Measurements from ENCODE around the gene AGPAT2.

Gene AGPAT2

DNA sequence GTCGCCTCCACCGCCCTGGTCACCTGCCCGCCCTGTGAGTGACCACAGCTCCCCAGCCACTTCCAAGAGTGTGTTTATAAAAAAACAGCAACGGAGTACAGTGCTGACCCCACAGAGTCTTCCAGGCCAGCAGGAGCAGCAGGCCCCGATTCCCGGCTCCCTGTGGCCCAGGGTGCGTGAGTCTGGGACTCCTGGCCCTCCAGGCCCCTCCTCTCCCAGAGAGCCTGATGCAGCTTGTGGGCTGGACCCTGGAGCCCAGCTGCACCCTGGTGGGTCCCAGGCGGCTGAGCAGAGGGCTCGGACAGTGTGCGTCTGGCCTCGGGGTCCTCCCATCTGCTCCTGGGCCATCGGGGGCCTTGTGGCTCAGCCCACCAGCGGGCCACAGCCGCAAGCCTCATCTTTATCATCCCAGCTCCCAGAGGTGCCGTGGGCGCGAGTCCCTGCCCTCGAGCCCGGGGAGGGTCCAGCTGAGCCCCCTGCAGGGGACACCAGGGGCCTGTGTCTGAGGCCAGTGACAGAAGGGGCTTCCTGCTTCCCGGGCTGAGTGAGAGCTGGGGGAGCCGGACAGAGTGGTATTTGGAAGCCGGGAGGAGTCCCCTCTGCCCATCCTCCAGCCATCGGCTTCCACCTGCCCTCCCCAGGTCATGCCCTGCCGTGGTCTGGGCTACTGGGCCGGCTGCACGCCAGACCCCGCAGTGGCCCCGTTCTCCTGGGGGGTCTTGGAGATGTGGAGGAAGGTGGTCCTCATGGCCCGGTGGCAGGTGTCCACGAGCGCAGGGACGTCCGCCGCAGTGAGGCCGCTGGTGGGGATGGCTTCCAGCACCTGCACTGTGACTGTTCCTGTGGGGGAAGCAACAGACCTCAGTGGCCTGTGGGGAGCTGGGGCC is 13.9 kb downstream of the AGPAT2 start:
- DNase-seq (ENCODE audit: low read depth) = no peak

DNA sequence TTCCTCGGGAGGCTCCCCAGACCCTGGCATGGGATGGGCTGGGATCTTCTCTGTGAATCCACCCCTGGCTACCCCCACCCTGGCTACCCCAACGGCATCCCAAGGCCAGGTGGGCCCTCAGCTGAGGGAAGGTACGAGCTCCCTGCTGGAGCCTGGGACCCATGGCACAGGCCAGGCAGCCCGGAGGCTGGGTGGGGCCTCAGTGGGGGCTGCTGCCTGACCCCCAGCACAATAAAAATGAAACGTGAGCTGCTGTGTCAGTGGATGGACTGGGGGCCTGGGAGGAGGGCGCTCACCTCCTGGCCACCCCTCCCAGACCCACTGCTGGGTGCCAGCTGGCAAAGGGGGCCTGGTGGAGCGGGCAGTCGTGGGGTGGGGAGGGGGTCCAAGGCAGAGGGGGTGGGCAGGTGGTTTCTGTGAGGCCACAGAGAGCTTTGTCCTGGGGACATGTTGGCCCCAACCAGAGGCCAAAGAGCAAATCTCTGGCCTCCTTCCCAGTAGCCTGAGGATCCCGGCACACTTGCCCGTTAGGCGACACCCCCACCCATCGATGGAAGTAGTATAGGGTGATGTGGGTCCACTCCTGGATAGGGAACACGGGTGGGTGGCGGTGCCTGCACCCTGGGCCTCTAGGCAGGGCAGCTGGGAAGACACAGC is 14.7 kb downstream of the AGPAT2 start:
- no peak for DNase-seq (ENCODE audit: low read depth)

DNA sequence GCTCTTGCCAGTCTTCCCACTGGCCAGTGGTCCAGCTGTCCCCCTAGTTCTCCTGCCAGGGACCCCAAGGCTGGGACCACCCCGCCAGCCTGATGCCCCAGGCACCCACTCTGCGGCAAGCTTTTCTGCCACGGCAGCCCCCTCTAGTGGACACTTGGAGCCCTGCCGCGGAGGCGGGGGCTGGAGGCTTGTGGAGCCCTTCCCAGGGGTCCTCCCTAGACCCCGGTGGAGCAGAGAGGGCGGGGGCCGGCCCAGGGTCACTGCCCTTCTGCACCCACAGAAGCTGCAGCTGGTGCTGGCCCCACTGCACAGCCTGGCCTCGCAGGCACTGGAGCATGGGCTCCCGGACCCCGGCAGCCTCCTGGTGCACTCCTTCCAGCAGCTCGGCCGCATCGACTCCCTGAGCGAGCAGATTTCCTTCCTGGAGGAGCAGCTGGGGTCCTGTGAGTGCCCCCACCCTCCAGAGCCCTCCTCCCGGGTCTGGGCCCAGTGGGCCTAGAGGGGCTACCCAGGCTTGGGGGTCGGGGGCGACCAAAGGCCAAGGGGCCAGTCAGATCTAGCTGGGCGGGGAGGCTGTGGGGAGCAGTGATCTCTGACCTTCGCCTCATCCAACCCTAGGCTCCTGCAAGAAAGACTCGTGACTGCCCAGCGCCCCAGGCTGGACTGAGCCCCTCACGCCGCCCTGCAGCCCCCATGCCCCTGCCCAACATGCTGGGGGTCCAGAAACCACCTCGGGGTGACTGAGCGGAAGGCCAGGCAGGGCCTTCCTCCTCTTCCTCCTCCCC is 15.4 kb downstream of the AGPAT2 start:
- no peak for DNase-seq (ENCODE audit: low read depth)

DNA sequence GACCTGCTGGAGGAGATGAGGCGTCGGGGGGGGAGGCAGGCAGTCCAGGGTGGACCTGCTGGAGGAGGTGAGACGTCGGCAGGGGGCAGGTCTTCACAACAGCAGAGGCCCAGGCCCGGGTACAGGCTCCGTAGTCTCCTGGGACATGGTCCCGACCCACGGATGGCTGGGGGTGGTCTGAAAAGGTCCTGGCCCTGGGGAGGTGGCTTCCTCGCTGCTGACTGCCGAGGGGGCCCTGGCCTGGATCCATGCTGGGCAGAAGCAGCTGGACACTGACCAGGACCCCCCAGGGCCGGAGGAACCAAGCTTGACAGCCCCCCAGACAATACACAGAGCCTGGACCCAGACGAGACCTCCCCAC is 16.0 kb downstream of the AGPAT2 start:
- DNase-seq (ENCODE audit: low read depth) = no peak

DNA sequence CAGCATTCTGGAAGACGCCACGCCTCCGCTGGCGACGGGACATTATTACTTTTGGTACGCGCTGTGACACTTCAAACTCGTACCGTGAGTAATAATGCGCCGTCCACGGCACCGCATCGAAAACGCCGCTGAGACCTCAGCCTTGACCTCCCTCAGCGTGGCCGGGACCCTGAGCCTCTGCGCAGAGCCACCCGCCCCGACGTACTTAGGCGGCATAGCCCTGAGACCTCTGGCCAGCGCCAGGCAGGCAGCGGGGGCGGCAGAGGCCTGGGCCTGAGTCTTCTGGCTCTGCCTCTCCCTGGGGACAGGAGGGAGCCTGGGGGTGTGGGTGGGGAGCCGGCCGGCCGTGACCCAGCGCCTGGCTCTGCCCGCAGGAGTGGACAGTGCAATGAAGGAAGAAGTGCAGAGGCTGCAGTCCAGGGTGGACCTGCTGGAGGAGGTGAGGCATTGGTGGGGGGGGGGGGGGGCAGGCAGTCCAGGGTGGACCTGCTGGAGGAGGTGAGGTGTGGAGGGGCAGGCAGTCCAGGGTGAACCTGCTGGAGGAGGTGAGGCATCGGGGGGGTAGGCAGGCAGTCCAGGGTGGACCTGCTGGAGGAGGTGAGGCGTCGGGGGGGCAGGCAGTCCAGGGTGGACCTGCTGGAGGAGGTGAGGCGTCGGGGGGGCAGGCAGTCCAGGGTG is 16.5 kb downstream of the AGPAT2 start:
- DNase-seq (ENCODE audit: low read depth) = no peak

DNA sequence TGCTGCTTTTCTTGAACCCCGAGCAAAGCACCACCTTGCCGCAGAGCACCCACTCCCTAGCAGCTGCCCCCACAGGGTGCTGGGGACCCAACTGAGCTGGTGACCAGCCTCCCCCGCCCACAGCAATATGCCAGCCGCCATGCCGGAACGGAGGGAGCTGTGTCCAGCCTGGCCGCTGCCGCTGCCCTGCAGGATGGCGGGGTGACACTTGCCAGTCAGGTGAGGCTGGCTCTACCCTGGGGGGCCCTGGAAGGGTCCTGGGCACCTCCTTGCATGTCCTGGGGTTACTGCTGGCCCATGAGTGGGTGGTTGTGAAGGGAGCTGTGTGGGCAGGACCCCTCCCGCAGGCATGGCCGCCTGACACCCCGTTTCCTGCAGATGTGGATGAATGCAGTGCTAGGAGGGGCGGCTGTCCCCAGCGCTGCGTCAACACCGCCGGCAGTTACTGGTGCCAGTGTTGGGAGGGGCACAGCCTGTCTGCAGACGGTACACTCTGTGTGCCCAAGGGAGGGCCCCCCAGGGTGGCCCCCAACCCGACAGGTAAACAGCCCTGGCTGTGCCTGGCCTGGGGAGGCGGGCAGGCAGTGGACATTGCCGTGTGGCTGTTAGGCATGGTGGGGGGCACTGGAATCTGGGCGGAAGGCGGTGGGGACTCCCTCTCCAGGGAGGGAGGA is 17.3 kb downstream of the AGPAT2 start:
- no peak for DNase-seq (ENCODE audit: low read depth)

DNA sequence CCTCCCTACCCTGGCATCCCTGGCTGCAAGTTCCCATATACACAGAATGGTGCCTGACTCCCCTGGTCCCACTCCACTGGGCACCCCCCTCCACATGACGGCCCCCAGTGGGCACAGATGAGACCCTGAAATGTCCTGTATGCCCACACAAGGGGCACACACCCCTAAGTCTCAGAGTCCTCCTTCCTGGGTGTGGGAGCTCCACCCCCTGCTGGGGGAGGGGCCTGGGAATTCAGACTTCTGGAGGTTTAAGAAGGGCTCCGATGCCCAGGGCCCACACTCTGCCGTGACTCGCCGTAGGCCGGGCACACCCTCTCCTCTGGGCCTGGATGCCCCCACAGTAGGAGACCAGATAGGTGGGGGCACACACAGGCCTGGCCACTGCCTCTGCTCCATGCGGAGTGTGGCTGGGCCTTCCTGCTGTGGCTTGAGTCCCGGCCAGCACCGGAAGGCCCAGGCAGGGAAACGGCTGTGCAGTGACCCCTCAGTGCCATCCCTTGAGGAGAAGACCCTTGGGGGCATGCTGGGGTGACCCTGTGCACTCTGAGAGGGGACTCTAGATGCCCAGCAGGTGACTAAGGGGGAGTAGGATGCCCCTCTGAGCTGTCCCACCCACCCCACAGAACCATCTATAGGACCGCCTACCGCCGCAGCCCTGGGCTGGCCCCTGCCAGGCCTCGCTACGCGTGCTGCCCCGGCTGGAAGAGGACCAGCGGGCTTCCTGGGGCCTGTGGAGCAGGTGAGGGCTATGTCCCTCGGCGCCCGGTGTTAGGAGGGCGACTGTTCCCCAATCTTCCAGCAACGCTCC is 18.1 kb downstream of the AGPAT2 start:
- no peak for DNase-seq (ENCODE audit: low read depth)

DNA sequence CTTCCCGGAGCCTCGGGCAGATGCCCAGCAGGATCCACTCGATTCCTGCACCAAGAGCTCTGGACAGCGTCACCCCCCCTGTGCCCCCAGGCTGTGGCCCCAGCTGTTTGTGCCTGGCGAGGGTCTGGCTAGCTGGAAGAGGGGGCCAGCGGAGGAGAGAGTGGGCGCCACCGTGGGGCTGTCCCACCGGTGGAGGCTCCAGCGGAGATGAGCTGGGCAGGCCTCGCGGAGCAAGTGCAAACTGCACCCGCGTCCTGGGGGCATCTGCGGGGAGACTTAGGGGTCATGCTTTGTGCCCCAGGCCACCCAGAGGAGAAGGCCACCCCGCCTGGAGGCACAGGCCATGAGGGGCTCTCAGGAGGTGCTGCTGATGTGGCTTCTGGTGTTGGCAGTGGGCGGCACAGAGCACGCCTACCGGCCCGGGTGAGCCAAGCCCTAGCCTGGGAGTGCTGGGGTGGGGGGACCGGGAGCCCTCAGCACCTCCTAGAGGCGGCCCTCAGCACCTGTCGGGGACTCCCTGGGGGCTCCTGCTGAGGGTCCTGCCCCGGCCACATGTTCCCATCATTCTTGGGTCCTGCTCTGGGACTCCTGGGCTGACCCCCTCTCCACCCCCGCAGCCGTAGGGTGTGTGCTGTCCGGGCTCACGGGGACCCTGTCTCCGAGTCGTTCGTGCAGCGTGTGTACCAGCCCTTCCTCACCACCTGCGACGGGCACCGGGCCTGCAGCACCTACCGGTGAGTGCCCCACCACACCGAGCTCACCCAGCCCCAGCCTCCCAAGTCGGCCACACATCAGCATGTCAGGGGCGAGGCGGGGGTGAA is 19.1 kb downstream of the AGPAT2 start:
- no peak for DNase-seq (ENCODE audit: low read depth)

DNA sequence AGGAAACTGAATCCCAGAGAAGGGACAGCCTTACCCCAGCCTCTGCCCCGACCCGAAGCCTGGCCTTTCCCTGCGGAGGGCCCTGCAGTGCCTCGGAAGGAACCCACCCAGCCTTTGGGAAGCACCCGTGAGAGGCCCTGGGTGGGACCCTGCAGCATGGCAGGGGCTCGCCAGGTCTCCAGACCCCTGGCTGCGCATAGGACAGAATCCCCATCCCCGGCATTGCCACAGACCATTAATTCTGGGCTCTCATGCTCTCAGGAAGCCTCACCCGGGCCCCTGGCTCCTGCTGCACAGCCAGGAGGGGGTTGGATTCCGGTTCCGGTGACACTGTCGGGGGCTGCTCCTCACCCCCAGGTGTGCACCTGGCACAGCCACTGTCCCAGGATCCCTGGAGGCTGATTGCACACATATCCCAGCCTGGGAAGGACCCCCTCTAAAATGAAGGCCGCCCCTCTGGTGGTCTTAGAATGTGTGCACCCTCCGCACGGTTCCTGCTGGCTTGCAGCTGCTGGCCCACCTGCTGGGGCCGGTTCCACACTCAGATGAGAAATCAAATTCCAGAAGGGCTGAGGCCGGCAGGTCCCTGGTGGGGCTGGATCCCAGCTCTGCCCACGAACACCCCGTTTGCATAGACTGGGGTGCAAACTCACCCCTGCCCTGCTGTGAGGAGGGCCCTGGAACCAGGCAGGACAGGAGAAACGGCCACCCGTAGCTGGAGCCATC is 19.9 kb downstream of the AGPAT2 start:
- DNase-seq (ENCODE audit: low read depth) = no peak

DNA sequence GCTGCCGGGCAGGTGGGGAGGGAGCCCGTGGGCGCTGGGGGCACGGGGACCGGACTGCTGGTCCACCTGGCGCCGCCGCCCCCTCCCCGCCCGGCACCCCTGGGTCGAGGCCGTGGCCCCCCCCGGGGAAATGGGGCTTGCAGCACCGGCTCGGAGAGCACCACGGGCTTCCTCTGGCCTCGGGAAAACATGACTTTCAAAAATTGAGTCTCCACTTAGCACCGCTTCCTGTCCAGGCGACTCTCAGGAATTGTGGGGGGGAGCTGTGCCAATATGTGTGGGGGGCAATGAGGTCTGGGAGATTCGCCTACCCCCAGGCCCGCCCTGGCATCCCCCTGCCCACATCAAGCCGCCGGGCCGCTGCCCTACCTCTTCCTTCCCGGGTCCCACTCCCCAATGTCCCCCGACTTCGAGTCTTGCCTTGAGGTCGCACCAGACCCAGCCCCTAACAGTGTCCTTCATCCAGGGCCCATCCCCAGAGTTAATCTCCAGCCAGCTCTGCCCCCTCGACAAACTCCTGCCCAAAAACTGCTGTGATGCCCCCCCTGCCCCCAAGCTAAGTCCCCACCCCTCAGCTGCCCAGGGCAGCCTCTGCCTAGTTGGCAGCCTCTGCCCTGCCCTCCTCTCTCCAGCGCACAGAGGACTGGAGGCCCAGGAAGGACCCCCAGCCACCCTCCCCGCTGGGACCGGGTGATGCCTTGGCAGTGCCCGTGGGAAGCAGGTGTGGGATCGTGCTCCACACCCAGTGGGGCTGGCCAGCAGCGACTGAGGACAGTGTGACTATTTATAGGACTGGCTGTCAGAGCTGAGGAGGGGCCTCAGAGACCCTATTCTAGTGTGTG is 20.7 kb downstream of the AGPAT2 start:
- no peak for DNase-seq (ENCODE audit: low read depth)

DNA sequence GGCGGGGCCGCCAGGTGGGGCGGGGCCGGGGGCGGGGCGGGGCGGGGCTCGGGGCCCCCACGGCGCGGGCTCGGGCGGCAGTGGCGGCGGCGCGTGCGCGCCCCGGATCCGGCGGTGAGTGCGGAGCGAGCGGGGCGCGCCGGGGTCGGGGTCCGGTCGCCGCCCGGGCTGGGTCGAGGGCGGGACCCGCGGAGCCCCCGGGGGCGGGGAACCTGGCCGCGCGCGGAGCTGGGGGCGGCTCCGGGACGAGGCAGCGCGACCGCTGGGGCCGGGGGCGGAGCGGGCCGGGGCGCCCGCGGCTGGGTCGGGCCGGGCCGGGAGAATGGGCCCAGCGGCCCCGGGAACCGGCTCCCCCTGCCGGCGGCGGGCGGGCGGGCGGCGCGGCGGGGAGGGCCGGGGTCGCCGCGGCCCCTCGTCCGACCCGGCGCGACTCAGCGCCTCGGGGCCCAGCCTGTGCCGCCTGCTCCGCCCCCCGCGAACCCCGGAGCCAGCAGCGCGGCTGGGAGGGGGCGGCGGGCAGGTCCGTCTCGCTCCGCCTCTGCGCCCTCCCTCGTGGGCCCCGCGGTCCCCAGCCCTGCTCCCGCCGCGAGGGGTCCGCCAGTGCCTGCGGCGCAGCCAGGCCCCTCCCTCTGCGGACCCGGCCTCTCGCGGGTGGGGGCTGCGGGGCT is 21.4 kb downstream of the AGPAT2 start:
- DNase-seq (ENCODE audit: low read depth) = no peak

DNA sequence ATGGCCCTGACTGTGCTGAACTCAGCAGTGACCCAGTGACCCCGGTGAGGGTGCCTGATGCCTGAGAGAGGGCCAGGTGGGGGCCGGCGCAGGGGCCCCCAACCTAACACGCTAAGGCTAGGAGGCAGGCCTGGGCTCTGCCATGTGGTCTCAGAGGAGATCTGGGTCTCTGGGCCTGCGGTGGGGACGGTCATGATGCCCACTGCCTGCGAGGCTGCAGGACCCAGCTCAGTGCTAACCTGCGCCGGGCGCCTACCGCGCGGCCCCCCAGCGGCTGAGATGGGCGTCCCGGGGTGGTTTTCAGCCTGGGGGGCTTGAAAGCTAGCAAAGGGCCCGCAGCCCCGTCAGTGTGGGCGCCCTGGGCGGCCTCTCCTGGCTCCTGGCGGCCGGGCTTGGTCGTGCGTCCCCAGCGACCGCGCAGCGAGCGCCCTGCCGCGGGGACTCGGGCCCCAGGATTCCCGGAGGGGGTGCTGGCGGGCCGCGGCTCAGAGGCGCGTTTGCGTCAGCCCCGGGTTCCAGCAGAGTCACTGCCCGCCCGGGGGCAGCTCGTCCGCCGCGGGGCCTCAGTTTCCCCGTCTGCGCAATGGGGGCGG is 22.1 kb downstream of the AGPAT2 start:
- no peak for DNase-seq (ENCODE audit: low read depth)

DNA sequence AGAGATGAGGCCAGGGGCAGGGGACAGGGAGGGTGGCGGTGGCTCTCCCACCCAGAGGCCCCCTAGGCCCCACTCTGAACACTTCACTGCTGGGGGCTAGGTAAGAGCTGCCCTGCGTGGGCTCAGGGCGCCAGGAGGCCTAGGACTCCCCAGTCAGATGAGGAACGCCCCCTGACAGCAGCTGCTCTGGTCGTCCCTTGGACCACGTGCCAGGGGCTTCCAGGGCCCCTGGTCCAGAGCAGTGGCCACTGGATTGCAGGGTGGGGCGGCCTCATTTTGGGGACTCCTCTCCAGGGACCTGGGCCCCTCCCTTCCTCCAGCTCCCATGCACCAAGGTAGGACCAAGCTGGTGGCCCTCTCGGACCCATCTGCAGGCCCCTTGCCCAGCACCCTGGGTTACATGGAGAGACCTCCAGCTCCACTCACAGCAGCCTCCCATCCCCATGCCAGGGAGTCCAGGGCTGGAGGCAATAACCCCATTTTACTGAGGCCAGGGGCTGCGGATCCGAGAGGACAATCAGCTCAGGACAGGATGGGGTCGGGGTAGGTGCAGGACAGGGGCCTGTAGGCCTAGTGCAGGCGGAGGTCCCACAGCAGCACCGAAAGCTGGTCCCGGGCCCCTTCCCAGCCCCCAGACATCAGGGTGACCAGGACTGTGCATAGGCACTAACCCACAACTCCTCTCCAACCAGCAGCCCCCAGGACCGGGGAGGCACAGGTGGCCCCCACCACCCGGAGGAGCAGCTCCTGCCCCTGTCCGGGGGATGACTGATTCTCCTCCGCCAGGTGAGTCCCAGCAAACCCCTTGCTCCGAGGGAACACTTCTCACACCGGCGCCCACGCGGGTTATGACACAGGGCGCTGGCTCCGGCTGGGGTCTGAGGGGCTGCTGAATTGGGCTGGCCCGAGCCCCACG is 23.0 kb downstream of the AGPAT2 start:
- no peak for DNase-seq (ENCODE audit: low read depth)

DNA sequence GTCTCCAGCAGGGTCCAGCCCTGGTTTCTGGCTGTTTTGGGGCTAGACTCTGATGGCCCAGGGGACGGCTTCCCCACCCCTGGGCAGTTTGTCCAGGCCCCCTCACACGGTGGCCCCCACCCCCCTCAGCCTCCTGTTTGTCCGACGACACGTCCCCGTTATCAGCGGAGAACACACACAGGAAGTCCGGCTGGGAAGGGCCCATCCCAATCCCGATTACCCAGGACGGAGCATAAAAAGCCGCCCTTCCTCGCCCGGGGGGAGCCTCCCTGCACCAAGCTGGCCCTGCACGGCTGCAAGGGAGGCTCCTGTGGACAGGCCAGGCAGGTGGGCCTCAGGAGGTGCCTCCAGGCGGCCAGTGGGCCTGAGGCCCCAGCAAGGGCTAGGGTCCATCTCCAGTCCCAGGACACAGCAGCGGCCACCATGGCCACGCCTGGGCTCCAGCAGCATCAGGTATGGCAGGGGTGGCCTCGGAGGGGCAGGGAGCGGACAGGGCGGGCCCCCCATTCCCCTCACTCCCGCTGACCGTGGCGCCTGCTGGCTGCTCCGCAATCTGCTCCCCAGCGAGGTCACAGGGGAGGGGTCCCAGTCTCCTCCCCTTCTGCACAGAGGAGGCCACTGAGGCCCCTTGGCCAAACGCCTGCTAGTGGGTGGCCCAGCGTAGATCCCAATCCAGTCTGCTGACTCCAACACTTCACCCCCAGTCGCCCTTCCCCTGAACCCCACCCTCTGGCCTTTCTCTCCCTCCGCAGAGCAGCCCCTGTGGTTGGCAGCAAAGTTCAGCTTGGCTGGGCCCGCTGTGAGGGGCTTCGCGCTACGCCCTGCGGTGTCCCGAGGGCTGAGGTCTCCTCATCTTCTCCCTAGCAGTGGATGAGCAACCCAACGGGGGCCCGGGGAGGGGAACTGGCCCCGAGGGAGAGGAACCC is 24.3 kb downstream of the AGPAT2 start, which contains the start of gene EGFL7:
Gene EGFL7, plus strand, starts transcription at position 261 of the 926 bp plus-strand sequence. CDS start 5,367 bp downstream, outside the sequence.
- DNase-seq (ENCODE audit: low read depth) = no peak

DNA sequence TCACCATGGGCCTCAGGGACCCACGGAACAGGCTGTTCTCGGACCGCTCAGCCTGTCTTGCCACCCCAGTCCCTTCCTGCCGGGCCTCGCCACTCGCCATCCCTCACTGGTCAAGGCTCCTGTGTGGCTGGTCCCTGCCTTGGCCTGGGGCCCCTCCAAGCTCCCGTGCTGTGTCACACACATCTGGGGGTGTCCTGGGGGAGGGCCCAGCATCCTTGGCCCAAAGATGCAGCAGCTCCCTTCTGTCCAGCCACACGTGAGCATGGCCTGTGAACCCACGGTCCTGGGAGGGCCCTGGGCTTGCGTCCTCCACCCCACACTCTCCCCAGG is 25.0 kb downstream of the AGPAT2 start:
- no peak for DNase-seq (ENCODE audit: low read depth)

Measured in activated T-helper 1 cell treated with Interleukin-2 at 50 U/mL for 16 hours (primary cell).